ENCODE results near the gene COX6B2. TPM values are rescaled to one million over a fixed set of nuclear protein-coding genes. Genes with fewer than 3 reads are reported as not detected.

COX6B2 gene
- polyA plus RNA-seq, 1 of the 3 experiments (the other 2 are of a cell fraction) = 0.74 TPM

DNA sequence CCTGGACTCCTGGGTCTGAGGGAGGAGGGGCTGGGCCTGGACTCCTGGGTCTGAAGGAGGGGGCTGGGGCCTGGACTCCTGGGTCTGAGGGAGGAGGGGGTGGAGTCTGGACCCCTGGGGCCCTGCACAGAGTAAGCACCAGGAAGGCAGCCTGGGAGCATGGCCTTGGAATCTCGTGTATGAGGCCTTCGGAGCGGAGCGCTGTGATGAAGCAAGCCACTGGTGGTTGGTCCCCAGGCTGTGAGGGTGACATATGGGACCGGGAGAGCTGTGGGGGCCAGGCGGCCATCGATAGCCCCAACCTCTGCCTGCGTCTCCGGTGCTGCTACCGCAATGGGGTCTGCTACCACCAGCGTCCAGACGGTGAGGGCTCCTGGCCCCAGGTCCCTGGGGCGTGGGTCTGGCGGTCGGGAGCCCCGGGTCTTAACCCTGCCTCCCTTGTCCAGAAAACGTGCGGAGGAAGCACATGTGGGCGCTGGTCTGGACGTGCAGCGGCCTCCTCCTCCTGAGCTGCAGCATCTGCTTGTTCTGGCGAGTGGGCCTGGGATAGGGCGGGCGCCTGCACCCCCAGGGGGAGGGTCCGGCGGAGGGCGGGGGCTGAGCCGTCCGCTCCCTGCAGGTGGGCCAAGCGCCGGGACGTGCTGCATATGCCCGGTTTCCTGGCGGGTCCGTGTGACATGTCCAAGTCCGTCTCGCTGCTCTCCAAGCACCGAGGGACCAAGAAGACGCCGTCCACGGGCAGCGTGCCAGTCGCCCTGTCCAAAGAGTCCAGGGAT is 23.0 kb upstream of the COX6B2 start (continued):
- no peak for TF ChIP-seq TCF12 (IDR thresholded peaks at IDR 0.05)
- TF ChIP-seq FOXJ3 (CRISPR knock-in tag; IDR thresholded peaks at IDR 0.05) = no peak
- TF ChIP-seq PBX3 (IDR thresholded peaks at IDR 0.05) = no peak
- TF ChIP-seq, protein P1, sequence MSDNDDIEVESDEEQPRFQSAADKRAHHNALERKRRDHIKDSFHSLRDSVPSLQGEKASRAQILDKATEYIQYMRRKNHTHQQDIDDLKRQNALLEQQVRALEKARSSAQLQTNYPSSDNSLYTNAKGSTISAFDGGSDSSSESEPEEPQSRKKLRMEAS (IDR thresholded peaks at IDR 0.05; ENCODE audit: low read depth) = no peak

DNA sequence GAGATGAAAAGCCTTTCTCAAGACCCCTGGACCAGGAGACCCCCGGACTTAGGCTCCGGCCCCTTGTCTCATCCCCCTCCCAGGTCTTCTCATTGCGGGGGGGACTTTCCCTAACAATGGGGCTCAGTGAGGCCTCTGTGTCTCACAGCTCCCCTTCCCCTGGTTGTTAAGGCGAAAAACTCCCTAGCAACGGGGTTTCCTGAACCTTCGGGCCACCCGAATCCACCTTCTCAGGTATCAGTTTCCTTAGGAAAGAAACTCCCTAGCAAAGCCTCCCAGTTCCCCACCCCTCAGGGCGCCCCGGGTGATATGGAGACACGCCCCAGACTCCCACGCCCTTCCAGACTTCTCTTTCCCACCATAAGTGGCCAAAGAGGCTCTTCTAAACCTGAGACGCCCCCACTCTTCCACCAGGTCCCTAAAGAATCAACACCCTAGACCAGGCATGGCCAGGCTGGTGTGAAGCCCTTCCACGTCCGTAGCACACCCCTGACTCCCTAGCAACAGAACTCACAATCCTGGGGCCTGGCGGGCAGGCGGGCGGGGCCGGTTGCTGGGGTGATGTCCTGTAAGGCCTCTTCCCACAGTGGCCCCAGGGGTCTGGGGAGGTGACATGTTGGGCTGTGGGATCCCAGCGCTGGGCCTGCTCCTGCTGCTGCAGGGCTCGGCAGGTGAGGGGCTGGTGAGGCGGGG is 21.9 kb upstream of the COX6B2 start, which contains the start of gene TMEM190:
Gene TMEM190 (plus strand): TSS at position 586 of the 693 bp plus-strand sequence. CDS start 28 bp downstream, at position 614.
- CTCF ChIA-PET = interaction anchor here (1.1 kb wide), 1 partner anchor 74 kb away, joined by 7 read pairs; no protein-coding TSS in a partner anchor
- no peaks in the 10 kb centered on the region for H3K27me3 ChIP-seq (ENCODE audit: insufficient read depth)
- H3K27ac ChIP-seq (ENCODE audit: low read depth in 2 of 2, low read length in 1 of 2) = no peak within 1 kb of the TSS
- H2AFZ ChIP-seq (ENCODE audit: low read depth) = no peak within 1 kb of the TSS
- H3F3A ChIP-seq (replicated peaks; ENCODE audit: insufficient read depth) = peaks cover 11% of the 10 kb centered on the region
- H3K4me2 ChIP-seq = no peak within 1 kb of the TSS
- DNase-seq = peak; percentile 32
- TF ChIP-seq CHD2 (IDR thresholded peaks at IDR 0.05; ENCODE audit: low read length, partially characterized antibody) (no peak), NFIC (IDR thresholded peaks at IDR 0.05; ENCODE audit: borderline replicate concordance) (no peak), FOXM1 (IDR thresholded peaks at IDR 0.05; ENCODE audit: low read depth) (no peak), YY1 (IDR thresholded peaks at IDR 0.05; ENCODE audit: low read depth) (no peak), CTCF (IDR thresholded peaks at IDR 0.05) (no peak), SMC3 (IDR thresholded peaks at IDR 0.05; ENCODE audit: low read depth, low read length) (no peak), TAF1 (IDR thresholded peaks at IDR 0.05; ENCODE audit: borderline replicate concordance, low read depth, low read length) (no peak), GABPA (IDR thresholded peaks at IDR 0.05; ENCODE audit: low read depth) (no peak)
- TF ChIP-seq, protein P2, sequence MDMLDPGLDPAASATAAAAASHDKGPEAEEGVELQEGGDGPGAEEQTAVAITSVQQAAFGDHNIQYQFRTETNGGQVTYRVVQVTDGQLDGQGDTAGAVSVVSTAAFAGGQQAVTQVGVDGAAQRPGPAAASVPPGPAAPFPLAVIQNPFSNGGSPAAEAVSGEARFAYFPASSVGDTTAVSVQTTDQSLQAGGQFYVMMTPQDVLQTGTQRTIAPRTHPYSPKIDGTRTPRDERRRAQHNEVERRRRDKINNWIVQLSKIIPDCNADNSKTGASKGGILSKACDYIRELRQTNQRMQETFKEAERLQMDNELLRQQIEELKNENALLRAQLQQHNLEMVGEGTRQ (IDR thresholded peaks at IDR 0.05; ENCODE audit: borderline replicate concordance, low read depth, low read length) = no peak
- TF ChIP-seq, protein P3, sequence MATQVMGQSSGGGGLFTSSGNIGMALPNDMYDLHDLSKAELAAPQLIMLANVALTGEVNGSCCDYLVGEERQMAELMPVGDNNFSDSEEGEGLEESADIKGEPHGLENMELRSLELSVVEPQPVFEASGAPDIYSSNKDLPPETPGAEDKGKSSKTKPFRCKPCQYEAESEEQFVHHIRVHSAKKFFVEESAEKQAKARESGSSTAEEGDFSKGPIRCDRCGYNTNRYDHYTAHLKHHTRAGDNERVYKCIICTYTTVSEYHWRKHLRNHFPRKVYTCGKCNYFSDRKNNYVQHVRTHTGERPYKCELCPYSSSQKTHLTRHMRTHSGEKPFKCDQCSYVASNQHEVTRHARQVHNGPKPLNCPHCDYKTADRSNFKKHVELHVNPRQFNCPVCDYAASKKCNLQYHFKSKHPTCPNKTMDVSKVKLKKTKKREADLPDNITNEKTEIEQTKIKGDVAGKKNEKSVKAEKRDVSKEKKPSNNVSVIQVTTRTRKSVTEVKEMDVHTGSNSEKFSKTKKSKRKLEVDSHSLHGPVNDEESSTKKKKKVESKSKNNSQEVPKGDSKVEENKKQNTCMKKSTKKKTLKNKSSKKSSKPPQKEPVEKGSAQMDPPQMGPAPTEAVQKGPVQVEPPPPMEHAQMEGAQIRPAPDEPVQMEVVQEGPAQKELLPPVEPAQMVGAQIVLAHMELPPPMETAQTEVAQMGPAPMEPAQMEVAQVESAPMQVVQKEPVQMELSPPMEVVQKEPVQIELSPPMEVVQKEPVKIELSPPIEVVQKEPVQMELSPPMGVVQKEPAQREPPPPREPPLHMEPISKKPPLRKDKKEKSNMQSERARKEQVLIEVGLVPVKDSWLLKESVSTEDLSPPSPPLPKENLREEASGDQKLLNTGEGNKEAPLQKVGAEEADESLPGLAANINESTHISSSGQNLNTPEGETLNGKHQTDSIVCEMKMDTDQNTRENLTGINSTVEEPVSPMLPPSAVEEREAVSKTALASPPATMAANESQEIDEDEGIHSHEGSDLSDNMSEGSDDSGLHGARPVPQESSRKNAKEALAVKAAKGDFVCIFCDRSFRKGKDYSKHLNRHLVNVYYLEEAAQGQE (IDR thresholded peaks at IDR 0.05; ENCODE audit: low read depth, low read length) = no peak
- TF ChIP-seq, protein P1 (IDR thresholded peaks at IDR 0.05; ENCODE audit: low read depth) = no peak
- 83% methylated on average over 20 of the region's 21 CpGs for WGBS (ENCODE audit: low lambda C conversion rate)
- H3K4me1 ChIP-seq (ENCODE audit: control insufficient read depth in 1 of 2, insufficient read depth in 2 of 2, low read depth in 1 of 2, low read length in 1 of 2) = peaks cover 19 to 22% of the 10 kb centered on the region in 2 experiments; a peak in 3 of 4 replicates
- no peak within 1 kb of the TSS for H3K9ac ChIP-seq
- no peak within 1 kb of the TSS for H3K4me3 ChIP-seq (ENCODE audit: low read depth in 2 of 2, low read length in 1 of 2)
- H3K9me2 ChIP-seq = no peaks in the 10 kb centered on the region
- POLR2A ChIA-PET = interaction anchor here (1.2 kb wide), 1 partner anchor 37 kb away, joined by 3 read pairs; the partner anchor contains the start of gene KMT5C
- no peaks in the 10 kb centered on the region for H4K20me1 ChIP-seq (ENCODE audit: insufficient read depth)
- H3K79me2 ChIP-seq (ENCODE audit: insufficient read depth) = no peaks in the 10 kb centered on the region
- H3K36me3 ChIP-seq (replicated peaks in 1 of 2; ENCODE audit: control insufficient read depth in 1 of 2, insufficient read depth in 2 of 2, low read length in 1 of 2) = no peaks in the 10 kb centered on the region
- H3K9me3 ChIP-seq = no peaks in the 10 kb centered on the region
